Panc1 (cell line): ENCODE results near the gene ELF3. TPM values are rescaled to one million over a fixed set of nuclear protein-coding genes. Genes with fewer than 3 reads are reported as not detected.

Experiments
- ATAC-seq: fragments of 200-7000 bp; cut with Tn5 transposase; 2 replicates; pipeline ENCODE4 v1.9.1; 2020; ENCODE audit warnings: mild to moderate bottlenecking, moderate library complexity
- BruUV-seq: library from RNA; stranded (reverse); fragments of 400-500 nt; replicated peaks from 2 replicates; lab custom pipeline; 2021; lab: Mats Ljungman, UMichigan
- CTCF ChIA-PET: fragments of 300-600 bp; sonication (Branson Sonifier 250); formaldehyde crosslinking; loops from one replicate; lab custom pipeline; 2022; ENCODE audit warnings: antibody characterized with exemption; lab: Charles Lee
- POLR2A ChIA-PET: fragments of 300-600 bp; sonication (Branson Sonifier 250); formaldehyde crosslinking; loops from one replicate; lab custom pipeline; 2022; ENCODE audit warnings: antibody characterized with exemption; lab: Charles Lee
- DNase-seq: peaks from one replicate; pipeline ENCODE4 v3.0.0-alpha.2; 2010; ENCODE audit warnings: low read depth, low spot score
- H3K27ac ChIP-seq: 2 replicates; pipeline ENCODE4 v1.5.1; 2011; ENCODE audit warnings: mild to moderate bottlenecking, low read length, inconsistent platforms
- H3K27me3 ChIP-seq: fragments of 200-500 bp; sonication (Bioruptor generic); 2 replicates; pipeline ENCODE4 v1.6.0; 2014; ENCODE audit warnings: low read length, inconsistent platforms; ENCODE audit not compliant: control insufficient read depth, insufficient read depth
- H3K36me3 ChIP-seq: fragments of 200-500 bp; sonication (Bioruptor generic); 2 replicates; pipeline ENCODE4 v1.5.1; 2014; ENCODE audit warnings: inconsistent platforms, mild to moderate bottlenecking, low read length, moderate library complexity; ENCODE audit not compliant: control insufficient read depth, insufficient read depth
- H3K4me1 ChIP-seq: 2 replicates; pipeline ENCODE4 v1.5.1; 2011; ENCODE audit warnings: inconsistent platforms, mild to moderate bottlenecking, low read length, moderate library complexity; ENCODE audit not compliant: control insufficient read depth, insufficient read depth
- H3K4me3 ChIP-seq, 2 experiments: 2 replicates each; pipeline ENCODE4 v1.5.1; 2011 to 2012; ENCODE audit warnings: low read depth in 2 of 2, low read length in 2 of 2, mild to moderate bottlenecking in 2 of 2, inconsistent platforms in 1 of 2, moderate library complexity in 1 of 2
- H3K9me3 ChIP-seq: fragments of 200-500 bp; sonication (Bioruptor generic); 2 replicates; pipeline ENCODE4 v1.5.1; 2014; ENCODE audit warnings: low read depth, mild to moderate bottlenecking, inconsistent platforms, low read length, moderate library complexity; ENCODE audit not compliant: control insufficient read depth, insufficient read depth
- POLR2AphosphoS5 ChIP-seq: IDR thresholded peaks from 2 replicates; pipeline ENCODE4 v1.6.1; 2012; ENCODE audit warnings: mild to moderate bottlenecking, low read depth, low read length, moderate library complexity
- REST ChIP-seq, 2 experiments: IDR thresholded peaks; 2 replicates each; pipeline ENCODE4 v1.6.1; 2011 to 2012; ENCODE audit warnings: low read depth in 2 of 2, control low read depth in 1 of 2, low read length in 1 of 2, mild to moderate bottlenecking in 1 of 2, moderate library complexity in 1 of 2; ENCODE audit not compliant: insufficient read depth in 1 of 2
- SIN3A ChIP-seq: IDR thresholded peaks from 2 replicates; pipeline ENCODE4 v1.6.1; 2012; ENCODE audit warnings: low read depth, mild to moderate bottlenecking, low read length, moderate library complexity, borderline replicate concordance; ENCODE audit not compliant: insufficient read depth
- TCF7L2 ChIP-seq: IDR thresholded peaks from 2 replicates; pipeline ENCODE4 v1.6.1; 2011; ENCODE audit warnings: mild to moderate bottlenecking, low read depth, low read length, inconsistent platforms
- in situ Hi-C: cut with HindIII; loops from 2 replicates; pipeline ENCODE4 v1.10.0; 2016; ENCODE audit warnings: low sequenced_read_pairs, low pct_unique_long_range_greater_than_20kb
- intact Hi-C: fragments of 100-400 bp; cut with micrococcal nuclease; formaldehyde crosslinking; loops from one replicate; pipeline ENCODE4 v1.10.0; 2022; ENCODE audit not compliant: unreplicated experiment
- total RNA-seq: library from RNA; stranded (reverse); gene quantifications from one replicate; pipeline ENCODE4 v1.2.1, GENCODE V29; 2021; ENCODE audit not compliant: unreplicated experiment
- TF ChIP-seq, protein P1 (sequence below): fragments of 450-650 bp; IDR thresholded peaks from 2 replicates; pipeline ENCODE4 v1.5.1; 2017; ENCODE audit warnings: mild to moderate bottlenecking

ELF3 gene
- total RNA-seq, 1 experiment from 2014 or later: 126 TPM

GRCh38 chr1:202023001-202023433, 12.6 kb downstream of the ELF3 start:
- Histone ChIP-seq H3K9me3 (no peaks in the 10 kb centered on the region), H3K4me1 (peaks cover 44% of the 10 kb centered on the region), H3K4me3 (no peak overlapping the region), H3K27ac (peak overlapping the region; percentile 84), H3K36me3 (no peaks in the 10 kb centered on the region), H3K27me3 (no peaks in the 10 kb centered on the region)
- intact Hi-C loops: no loop called here
- DNase-seq (peak; percentile 45), ATAC-seq (peak; percentile 9; the same call in 1 of the 2 replicates)
- BruUV-seq: no TSS peak
- ChIA-PET CTCF (no interaction called here), POLR2A (interaction anchor here (0.6 kb wide), 1 partner anchor 121 kb away, joined by 3 read pairs; no protein-coding TSS in a partner anchor)
- TF ChIP-seq TCF7L2: no peak
- TF ChIP-seq, protein P1, sequence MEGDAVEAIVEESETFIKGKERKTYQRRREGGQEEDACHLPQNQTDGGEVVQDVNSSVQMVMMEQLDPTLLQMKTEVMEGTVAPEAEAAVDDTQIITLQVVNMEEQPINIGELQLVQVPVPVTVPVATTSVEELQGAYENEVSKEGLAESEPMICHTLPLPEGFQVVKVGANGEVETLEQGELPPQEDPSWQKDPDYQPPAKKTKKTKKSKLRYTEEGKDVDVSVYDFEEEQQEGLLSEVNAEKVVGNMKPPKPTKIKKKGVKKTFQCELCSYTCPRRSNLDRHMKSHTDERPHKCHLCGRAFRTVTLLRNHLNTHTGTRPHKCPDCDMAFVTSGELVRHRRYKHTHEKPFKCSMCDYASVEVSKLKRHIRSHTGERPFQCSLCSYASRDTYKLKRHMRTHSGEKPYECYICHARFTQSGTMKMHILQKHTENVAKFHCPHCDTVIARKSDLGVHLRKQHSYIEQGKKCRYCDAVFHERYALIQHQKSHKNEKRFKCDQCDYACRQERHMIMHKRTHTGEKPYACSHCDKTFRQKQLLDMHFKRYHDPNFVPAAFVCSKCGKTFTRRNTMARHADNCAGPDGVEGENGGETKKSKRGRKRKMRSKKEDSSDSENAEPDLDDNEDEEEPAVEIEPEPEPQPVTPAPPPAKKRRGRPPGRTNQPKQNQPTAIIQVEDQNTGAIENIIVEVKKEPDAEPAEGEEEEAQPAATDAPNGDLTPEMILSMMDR: no peak
- no peak for TF ChIP-seq REST (IDR thresholded peaks at IDR 0.05; ENCODE audit: insufficient read depth in 1 of 2, low read depth in 2 of 2, low read length in 1 of 2)
- TF ChIP-seq POLR2AphosphoS5: no peak
- no peak for TF ChIP-seq SIN3A
- in situ Hi-C loops: no loop called here

GRCh38 chr1:202029171-202029665, 18.8 kb downstream of the ELF3 start:
- Histone ChIP-seq H3K36me3 (no peaks in the 10 kb centered on the region), H3K4me1 (peaks cover 22% of the 10 kb centered on the region), H3K27ac (peak overlapping the region; percentile 64), H3K9me3 (no peaks in the 10 kb centered on the region), H3K27me3 (no peaks in the 10 kb centered on the region), H3K4me3 (no peak overlapping the region)
- intact Hi-C loops (no loop called here), in situ Hi-C loops (no loop called here)
- CTCF ChIA-PET: interaction anchor here (0.5 kb wide), 1 partner anchor 40 kb away, joined by 9 read pairs; no protein-coding TSS in a partner anchor
- ATAC-seq (peak; percentile 75), DNase-seq (peak; percentile 59)
- POLR2A ChIA-PET: no interaction called here
- no TSS peak for BruUV-seq
- TF ChIP-seq SIN3A (no peak), REST (IDR thresholded peaks at IDR 0.05; ENCODE audit: insufficient read depth in 1 of 2, low read depth in 2 of 2, low read length in 1 of 2) (no peak)
